ENCODE measurements around the gene NFE2L1. TPM values are rescaled to one million over a fixed set of nuclear protein-coding genes. Genes with fewer than 3 reads are reported as not detected.

The NFE2L1 gene
- polyA plus RNA-seq, 1 of the 3 experiments (the other 2 are of a cell fraction) = 159 TPM

GRCh38 chr17:48066192-48066591 lies 18.0 kb downstream of the NFE2L1 start:
- Histone ChIP-seq H3K27me3 (ENCODE audit: insufficient read depth) (no peaks in the 10 kb centered on the region), H3K79me2 (ENCODE audit: insufficient read depth) (peaks cover 48% of the 10 kb centered on the region), H3K9ac (no peak overlapping the region), H3K4me2 (no peak overlapping the region), H3K4me3 (ENCODE audit: low read depth in 2 of 2, low read length in 1 of 2) (no peak overlapping the region), H3F3A (replicated peaks; ENCODE audit: insufficient read depth) (peaks cover 56% of the 10 kb centered on the region), H2AFZ (ENCODE audit: low read depth) (no peak overlapping the region), H3K4me1 (ENCODE audit: control insufficient read depth in 1 of 2, insufficient read depth in 2 of 2, low read depth in 1 of 2, low read length in 1 of 2) (no peaks in the 10 kb centered on the region; a peak in 2 of 4 replicates), H4K20me1 (ENCODE audit: insufficient read depth) (peaks cover 11% of the 10 kb centered on the region; the same call in 1 of the 2 replicates), H3K9me2 (no peaks in the 10 kb centered on the region), H3K9me3 (no peaks in the 10 kb centered on the region), H3K27ac (ENCODE audit: low read depth in 2 of 2, low read length in 1 of 2) (no peak overlapping the region), H3K36me3 (replicated peaks in 1 of 2; ENCODE audit: control insufficient read depth in 1 of 2, insufficient read depth in 2 of 2, low read length in 1 of 2) (peaks cover 77 to 86% of the 10 kb centered on the region in 2 experiments)
- ChIA-PET POLR2A (no interaction called here), CTCF (interaction anchor here (0.8 to 44.3 kb wide), 5 partner anchors 11 to 42 kb away, joined by 6 to 1200 read pairs (median 39); partner anchors contain the start of gene COPZ2)
- WGBS (ENCODE audit: low lambda C conversion rate) = 94% methylated on average over 1 of the region's 1 CpG
- no peak for DNase-seq
- no peak for TF ChIP-seq RFX5 (IDR thresholded peaks at IDR 0.05; ENCODE audit: low read length)
- no peak for TF ChIP-seq ZBTB33 (IDR thresholded peaks at IDR 0.05; ENCODE audit: borderline replicate concordance, low read depth)
- no peak for TF ChIP-seq SMC3 (IDR thresholded peaks at IDR 0.05; ENCODE audit: low read depth, low read length)
- no peak for TF ChIP-seq TEAD4 (IDR thresholded peaks at IDR 0.05; ENCODE audit: borderline replicate concordance, insufficient read depth)
- no peak for TF ChIP-seq PBX3 (IDR thresholded peaks at IDR 0.05)
- TF ChIP-seq MAX (IDR thresholded peaks at IDR 0.05; ENCODE audit: low read depth) = no peak
- TF ChIP-seq GABPA (IDR thresholded peaks at IDR 0.05; ENCODE audit: low read depth) = no peak
- no peak for TF ChIP-seq FOXM1 (IDR thresholded peaks at IDR 0.05; ENCODE audit: low read depth)
- no peak for TF ChIP-seq USF1 (IDR thresholded peaks at IDR 0.05; ENCODE audit: borderline replicate concordance, low read depth)
- TF ChIP-seq RCOR1 (IDR thresholded peaks at IDR 0.05; ENCODE audit: low read length) = no peak
- no peak for TF ChIP-seq GATA2 (CRISPR knock-in tag; IDR thresholded peaks at IDR 0.05)
- no peak for TF ChIP-seq NFIC (IDR thresholded peaks at IDR 0.05; ENCODE audit: borderline replicate concordance)
- TF ChIP-seq REST (IDR thresholded peaks at IDR 0.05; ENCODE audit: low read depth, low read length) = no peak

All from SK-N-SH (cell line).